Mammary epithelial cell (primary cell): ENCODE results near the gene CRTC3.

Experiments used
- EZH2 ChIP-seq: IDR thresholded peaks from 2 replicates; pipeline ENCODE4 v1.6.1; 2012; ENCODE audit warnings: low read length, inconsistent platforms, borderline replicate concordance
- TF ChIP-seq, protein P1 (sequence below), 2 donors: IDR thresholded peaks in 1 of 2; conservative IDR thresholded peaks in 1 of 2; 2 replicates each; pipeline ENCODE4 v1.5.1; 2011 to 2012; ENCODE audit warnings: inconsistent platforms in 2 of 2, low read length in 2 of 2, mild to moderate bottlenecking in 2 of 2, control low read depth in 1 of 2, low read depth in 1 of 2; ENCODE audit not compliant: insufficient read depth in 1 of 2; ENCODE audit errors: extremely low read depth in 1 of 2

DNA sequence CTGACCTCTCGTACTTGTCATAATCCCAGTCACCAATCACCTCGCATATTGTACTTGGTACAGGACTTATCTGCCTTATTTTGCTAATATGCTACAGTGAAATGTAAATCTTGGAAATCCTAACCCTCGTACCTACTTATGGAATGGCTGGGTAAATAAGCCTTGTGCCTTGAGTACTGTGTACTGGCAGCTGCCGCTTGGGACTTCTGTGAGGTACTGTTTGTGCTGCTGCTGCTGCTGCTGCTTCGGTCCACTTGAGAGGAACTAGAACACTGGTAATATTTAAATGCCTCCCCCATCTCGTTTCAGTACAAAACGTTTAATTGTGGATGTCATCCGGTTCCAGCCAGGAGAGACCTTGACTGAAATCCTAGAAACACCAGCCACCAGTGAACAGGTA is 42.5 kb upstream of the CRTC3 start:
- TF ChIP-seq, protein P1, sequence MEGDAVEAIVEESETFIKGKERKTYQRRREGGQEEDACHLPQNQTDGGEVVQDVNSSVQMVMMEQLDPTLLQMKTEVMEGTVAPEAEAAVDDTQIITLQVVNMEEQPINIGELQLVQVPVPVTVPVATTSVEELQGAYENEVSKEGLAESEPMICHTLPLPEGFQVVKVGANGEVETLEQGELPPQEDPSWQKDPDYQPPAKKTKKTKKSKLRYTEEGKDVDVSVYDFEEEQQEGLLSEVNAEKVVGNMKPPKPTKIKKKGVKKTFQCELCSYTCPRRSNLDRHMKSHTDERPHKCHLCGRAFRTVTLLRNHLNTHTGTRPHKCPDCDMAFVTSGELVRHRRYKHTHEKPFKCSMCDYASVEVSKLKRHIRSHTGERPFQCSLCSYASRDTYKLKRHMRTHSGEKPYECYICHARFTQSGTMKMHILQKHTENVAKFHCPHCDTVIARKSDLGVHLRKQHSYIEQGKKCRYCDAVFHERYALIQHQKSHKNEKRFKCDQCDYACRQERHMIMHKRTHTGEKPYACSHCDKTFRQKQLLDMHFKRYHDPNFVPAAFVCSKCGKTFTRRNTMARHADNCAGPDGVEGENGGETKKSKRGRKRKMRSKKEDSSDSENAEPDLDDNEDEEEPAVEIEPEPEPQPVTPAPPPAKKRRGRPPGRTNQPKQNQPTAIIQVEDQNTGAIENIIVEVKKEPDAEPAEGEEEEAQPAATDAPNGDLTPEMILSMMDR (conservative IDR thresholded peaks at IDR 0.05 in 1 of 2, IDR thresholded peaks at IDR 0.05 in 1 of 2; ENCODE audit: extremely low read depth in 1 of 2, insufficient read depth in 1 of 2, low read depth in 1 of 2, low read length in 2 of 2) = no peak
- TF ChIP-seq EZH2 = no peak
